Activated naive CD4-positive, alpha-beta T cell treated with anti-CD3 and anti-CD28 coated beads for 36 hours (primary cell): ENCODE data around the gene TYK2. TPM values are rescaled to one million over a fixed set of nuclear protein-coding genes. Genes with fewer than 3 reads are reported as not detected.
"Not testable (repeated sequence)": the region's sequence is repeated elsewhere in the genome, so short reads cannot be mapped to it uniquely, and the experiment has no call there.

Experiments
- CTCF ChIA-PET: fragments of 350-600 bp; sonication (Branson Sonifier 250); formaldehyde crosslinking; loops from one replicate; lab custom pipeline; 2021; ENCODE audit warnings: antibody characterized with exemption; lab: Charles Lee
- DNase-seq: peaks from one replicate; pipeline ENCODE4 v3.0.0-alpha.2; 2020
- H3K27ac Mint-ChIP-seq: one replicate; pipeline ENCODE4 v1.8.0; 2021; ENCODE audit warnings: mild to moderate bottlenecking, mixed read lengths
- H3K27me3 Mint-ChIP-seq: one replicate; pipeline ENCODE4 v1.8.0; 2021; ENCODE audit warnings: low read depth, mixed read lengths
- H3K36me3 Mint-ChIP-seq: one replicate; pipeline ENCODE4 v1.8.0; 2021; ENCODE audit warnings: low read depth, mixed read lengths
- H3K4me1 Mint-ChIP-seq: one replicate; pipeline ENCODE4 v1.8.0; 2021; ENCODE audit warnings: low read depth, mixed read lengths
- H3K4me3 Mint-ChIP-seq: one replicate; pipeline ENCODE4 v1.8.0; 2021; ENCODE audit warnings: mild to moderate bottlenecking, moderate library complexity, mixed read lengths
- H3K9me3 Mint-ChIP-seq: one replicate; pipeline ENCODE4 v1.8.0; 2021; ENCODE audit warnings: mixed read lengths
- intact Hi-C: fragments of 100-400 bp; cut with micrococcal nuclease; formaldehyde crosslinking; loops from one replicate; pipeline ENCODE4 v1.15.1; 2023
- total RNA-seq, 2 experiments: library from RNA; stranded (reverse); gene quantifications; one replicate each; pipeline ENCODE4 v1.2.3, GENCODE V29; 2021

Gene TYK2
- total RNA-seq, 2 experiments from 2014 or later = 175 to 190 TPM

DNA sequence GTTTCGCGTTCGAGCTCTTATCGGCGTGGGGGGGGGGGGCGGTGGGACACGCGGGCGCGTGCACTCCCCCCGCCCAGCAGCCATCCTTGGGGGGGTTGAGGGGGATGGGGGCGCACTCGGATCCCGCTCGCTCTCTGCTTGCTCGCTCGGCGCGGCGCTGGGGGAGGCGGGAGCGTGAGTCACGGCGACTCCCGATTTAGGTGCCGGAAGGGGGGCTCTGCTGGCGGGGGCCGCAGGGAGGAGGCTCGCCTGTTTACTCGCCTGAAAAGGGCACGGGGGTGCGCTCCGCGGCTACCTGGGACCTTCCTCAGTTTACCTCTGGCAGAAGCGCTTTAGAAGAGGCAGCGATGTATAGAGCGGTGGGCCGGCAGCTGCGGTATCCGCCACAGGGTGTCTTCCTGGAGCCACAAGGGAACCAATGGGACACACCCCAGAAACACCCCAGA lies 38.9 kb upstream of the TYK2 start:
- CTCF ChIA-PET = interaction anchor here (4.3 to 7.9 kb wide), 2 partner anchors 15 to 16 kb away, joined by 31 to 142 read pairs; partner anchors contain the start of gene CDC37
- intact Hi-C loops = loop anchor here (5.0 to 10.0 kb wide), 2 partner anchors 148 to 314 kb away; partner anchors contain the start of genes ANGPTL6, CDKN2D, KRI1 and PPAN
- Mint-ChIP-seq H3K27ac (no peak overlapping the region), H3K9me3 (no peaks in the 10 kb centered on the region), H3K36me3 (no peaks in the 10 kb centered on the region), H3K27me3 (peaks cover 61% of the 10 kb centered on the region), H3K4me1 (peaks cover 54% of the 10 kb centered on the region), H3K4me3 (peak overlapping the region; percentile 71)
- DNase-seq = no peak

GRCh38 chr19:10418485-10419199 lies 38.3 kb upstream of the TYK2 start:
- Mint-ChIP-seq H3K27ac (no peak overlapping the region), H3K4me1 (peaks cover 50% of the 10 kb centered on the region), H3K27me3 (peaks cover 58% of the 10 kb centered on the region), H3K36me3 (no peaks in the 10 kb centered on the region), H3K4me3 (peak overlapping the region; percentile 35), H3K9me3 (no peaks in the 10 kb centered on the region)
- intact Hi-C loops = loop anchor here (5.0 to 10.0 kb wide), 2 partner anchors 149 to 314 kb away; partner anchors contain the start of genes ANGPTL6, CDKN2D, KRI1 and PPAN
- DNase-seq = no peak
- CTCF ChIA-PET = interaction anchor here (1.2 to 7.9 kb wide), 5 partner anchors 8 to 160 kb away, joined by 3 to 142 read pairs (median 31); partner anchors contain the start of gene CDC37

GRCh38 chr19:10418235-10418484 lies 37.8 kb upstream of the TYK2 start:
- intact Hi-C loops = loop anchor here (5.0 to 10.0 kb wide), 2 partner anchors 149 to 313 kb away; partner anchors contain the start of genes ANGPTL6, CDKN2D, KRI1 and PPAN
- peaks cover 47% of the 10 kb centered on the region for H3K4me1 Mint-ChIP-seq
- H3K4me3 Mint-ChIP-seq = peak overlapping the region; percentile 35
- peaks cover 53% of the 10 kb centered on the region for H3K27me3 Mint-ChIP-seq
- DNase-seq = no peak
- H3K9me3 Mint-ChIP-seq = no peaks in the 10 kb centered on the region
- no peaks in the 10 kb centered on the region for H3K36me3 Mint-ChIP-seq
- CTCF ChIA-PET = interaction anchor here (1.2 to 7.9 kb wide), 6 partner anchors 8 to 159 kb away, joined by 3 to 142 read pairs (median 18); partner anchors contain the start of genes CDC37 and ICAM5
- no peak overlapping the region for H3K27ac Mint-ChIP-seq

GRCh38 chr19:10417541-10418234 lies 37.3 kb upstream of the TYK2 start:
- H3K27me3 Mint-ChIP-seq = peaks cover 51% of the 10 kb centered on the region
- intact Hi-C loops = loop anchor here (5.0 to 10.0 kb wide), 2 partner anchors 150 to 313 kb away; partner anchors contain the start of genes ANGPTL6, CDKN2D, KRI1 and PPAN
- CTCF ChIA-PET = interaction anchor here (1.0 to 7.9 kb wide), 7 partner anchors 9 to 159 kb away, joined by 3 to 142 read pairs (median 6); partner anchors contain the start of genes CDC37 and ICAM5
- H3K27ac Mint-ChIP-seq = no peak overlapping the region
- no peak overlapping the region for H3K4me3 Mint-ChIP-seq
- no peaks in the 10 kb centered on the region for H3K9me3 Mint-ChIP-seq
- DNase-seq = no peak
- H3K4me1 Mint-ChIP-seq = peaks cover 49% of the 10 kb centered on the region
- no peaks in the 10 kb centered on the region for H3K36me3 Mint-ChIP-seq

DNA sequence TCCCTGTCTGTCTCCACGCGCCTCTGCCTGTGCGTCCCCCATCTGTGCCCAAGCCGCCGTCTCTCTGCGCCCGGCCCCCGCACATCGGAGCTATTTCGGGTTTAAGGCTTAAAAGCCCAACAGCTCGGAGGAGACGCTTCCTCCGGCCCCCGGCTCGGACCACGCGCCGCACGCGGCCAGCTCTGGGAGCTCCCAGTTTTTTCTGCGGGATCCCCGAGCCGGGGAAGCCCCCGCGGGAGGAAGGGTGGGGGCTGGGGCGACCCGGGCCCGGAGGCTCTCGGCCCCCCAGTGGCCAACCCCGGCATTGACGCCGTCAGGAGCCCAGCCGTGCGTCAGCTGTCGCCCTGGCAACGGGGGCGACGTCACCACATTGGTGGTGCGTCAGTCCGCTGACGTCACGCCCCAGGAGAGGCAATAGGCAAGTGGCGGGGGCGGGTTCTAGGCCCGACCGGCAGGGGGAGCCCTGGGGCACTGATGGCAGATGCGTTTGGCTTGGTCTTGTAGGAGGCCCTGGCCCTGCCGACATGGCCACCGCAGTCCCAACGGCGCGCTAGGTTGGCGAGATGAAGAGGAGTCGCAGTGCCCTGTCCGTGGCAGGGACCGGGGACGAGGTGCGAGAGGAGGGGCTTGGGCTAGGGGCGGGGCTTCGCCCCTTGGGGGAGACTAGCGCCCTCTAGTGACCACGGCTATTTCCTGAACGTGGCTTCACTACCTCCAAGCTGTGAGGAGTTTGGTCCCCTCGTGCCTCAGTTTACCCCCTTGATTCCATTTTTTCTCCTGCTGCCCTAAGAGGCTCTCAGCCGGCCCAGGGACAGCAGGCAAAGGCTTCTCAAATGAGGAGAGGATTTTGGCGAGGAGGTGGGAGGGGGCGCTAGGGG lies 36.2 kb upstream of the TYK2 start:
- CTCF ChIA-PET = interaction anchor here (0.6 to 7.9 kb wide), 16 partner anchors 10 to 409 kb away, joined by 3 to 142 read pairs (median 5); partner anchors contain the start of genes CDC37, ICAM5 and TYK2
- Mint-ChIP-seq H3K4me1 (peaks cover 53% of the 10 kb centered on the region), H3K4me3 (peak overlapping the region; percentile 75), H3K36me3 (no peaks in the 10 kb centered on the region), H3K27ac (peak overlapping the region; percentile 82), H3K27me3 (peaks cover 40% of the 10 kb centered on the region), H3K9me3 (no peaks in the 10 kb centered on the region)
- intact Hi-C loops = loop anchor here (1.0 to 10.0 kb wide), 4 partner anchors 13 to 312 kb away; partner anchors contain the start of genes ANGPTL6, CDC37, CDKN2D and KRI1
- peak; percentile 94 for DNase-seq

GRCh38 chr19:10416083-10416379 lies 35.7 kb upstream of the TYK2 start:
- intact Hi-C loops = loop anchor here (1.0 to 10.0 kb wide), 4 partner anchors 13 to 311 kb away; partner anchors contain the start of genes ANGPTL6, CDC37, CDKN2D and KRI1
- Mint-ChIP-seq H3K36me3 (no peaks in the 10 kb centered on the region), H3K4me1 (peaks cover 48% of the 10 kb centered on the region), H3K27me3 (peaks cover 35% of the 10 kb centered on the region), H3K9me3 (no peaks in the 10 kb centered on the region), H3K27ac (no peak overlapping the region), H3K4me3 (peak overlapping the region; percentile 75)
- CTCF ChIA-PET = interaction anchor here (0.6 to 7.9 kb wide), 13 partner anchors 10 to 408 kb away, joined by 3 to 142 read pairs (median 5); partner anchors contain the start of genes CDC37 and TYK2
- no peak for DNase-seq

DNA sequence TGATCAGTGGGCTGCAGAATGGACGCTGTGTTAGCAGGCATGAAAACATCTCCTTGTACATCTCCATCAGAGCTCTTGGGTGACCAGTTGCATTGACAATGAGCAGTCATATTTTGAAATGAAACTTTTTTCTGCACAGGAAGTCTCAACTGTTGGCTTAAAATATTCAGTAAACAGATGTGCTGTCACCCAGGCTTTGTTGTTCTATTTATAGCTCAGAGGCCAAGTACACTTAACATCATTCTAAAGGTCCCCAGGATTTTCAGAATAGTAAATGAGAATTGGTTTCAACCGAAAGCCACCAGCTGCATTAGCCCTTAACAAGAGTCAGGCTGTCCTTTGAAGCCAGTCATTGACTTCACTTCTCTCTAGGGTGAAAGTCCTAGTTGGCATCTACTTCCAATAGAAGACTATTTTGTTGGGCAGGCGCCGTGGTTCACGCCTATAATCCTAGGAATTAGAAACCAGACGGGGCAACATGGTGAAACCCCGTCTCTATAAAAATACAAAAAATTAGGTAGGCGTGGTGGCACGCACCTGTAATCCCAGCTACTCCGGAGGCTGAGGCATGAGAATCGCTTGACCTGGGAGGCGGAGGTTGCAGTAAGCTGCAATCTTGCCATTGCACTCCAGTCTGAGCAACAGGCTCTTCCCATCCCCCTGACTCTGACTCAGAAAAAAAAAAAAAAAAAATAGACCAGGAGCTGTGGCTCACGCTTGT lies 32.0 kb upstream of the TYK2 start:
- CTCF ChIA-PET = interaction anchor here (0.6 to 7.9 kb wide), 10 partner anchors 8 to 289 kb away, joined by 3 to 142 read pairs (median 4); partner anchors contain the start of genes CDC37, ICAM1 and QTRT1
- H3K27me3 Mint-ChIP-seq = peaks cover 9% of the 10 kb centered on the region
- H3K4me1 Mint-ChIP-seq = peaks cover 47% of the 10 kb centered on the region
- no peaks in the 10 kb centered on the region for H3K36me3 Mint-ChIP-seq
- intact Hi-C loops = loop anchor here (1.0 to 10.0 kb wide), 2 partner anchors 13 to 308 kb away; partner anchors contain the start of genes ANGPTL6 and PPAN
- peak overlapping the region; percentile 53 for H3K27ac Mint-ChIP-seq
- H3K9me3 Mint-ChIP-seq = no peaks in the 10 kb centered on the region
- no peak overlapping the region for H3K4me3 Mint-ChIP-seq
- DNase-seq = peak; percentile 41

GRCh38 chr19:10411224-10411623 lies 30.9 kb upstream of the TYK2 start:
- not testable (repeated sequence) for H3K9me3 Mint-ChIP-seq, H3K27me3 Mint-ChIP-seq, H3K27ac Mint-ChIP-seq, H3K36me3 Mint-ChIP-seq, DNase-seq, H3K4me3 Mint-ChIP-seq
- H3K4me1 Mint-ChIP-seq = peaks cover 48% of the 10 kb centered on the region
- intact Hi-C loops = loop anchor here (10.0 kb wide), 1 partner anchor 306 kb away; the partner anchor contains the start of genes ANGPTL6 and PPAN
- CTCF ChIA-PET = interaction anchor here (1.2 to 1.7 kb wide), 3 partner anchors 25 to 153 kb away, joined by 3 to 4 read pairs (median 4); partner anchors contain the start of gene ICAM4

- H3K9me3 Mint-ChIP-seq = no peaks in the 10 kb centered on the region
- peak overlapping the region; percentile 50 for H3K27ac Mint-ChIP-seq
Observed at GRCh38 chr19:10408511-10409283, 28.3 kb upstream of the TYK2 start.

GRCh38 chr19:10407096-10407495 lies 26.7 kb upstream of the TYK2 start:
- peaks cover 57% of the 10 kb centered on the region for H3K4me1 Mint-ChIP-seq
- H3K9me3 Mint-ChIP-seq = no peaks in the 10 kb centered on the region
- no peak overlapping the region for H3K4me3 Mint-ChIP-seq
- peaks cover 3% of the 10 kb centered on the region for H3K36me3 Mint-ChIP-seq
- no peaks in the 10 kb centered on the region for H3K27me3 Mint-ChIP-seq
- no peak for DNase-seq
- H3K27ac Mint-ChIP-seq = no peak overlapping the region
- intact Hi-C loops = no loop called here
- CTCF ChIA-PET = interaction anchor here (0.5 to 11.4 kb wide), 3 partner anchors 8 to 220 kb away, joined by 7 to 142 read pairs (median 16); no protein-coding TSS in a partner anchor

More at GRCh38 chr19:10408511-10409283, 28.3 kb upstream of the TYK2 start:
- Mint-ChIP-seq H3K4me3 (no peak overlapping the region), H3K36me3 (no peaks in the 10 kb centered on the region), H3K4me1 (peaks cover 63% of the 10 kb centered on the region), H3K27me3 (no peaks in the 10 kb centered on the region)
- CTCF ChIA-PET = interaction anchor here (0.8 to 11.4 kb wide), 7 partner anchors 7 to 478 kb away, joined by 3 to 142 read pairs (median 7); no protein-coding TSS in a partner anchor
- intact Hi-C loops = loop anchor here (1.0 kb wide), 1 partner anchor 28 kb away; no protein-coding TSS in a partner anchor
- DNase-seq = peak; percentile 76
